IMR-90 (cell line): ENCODE data around the gene DGKH. TPM values are rescaled to one million over a fixed set of nuclear protein-coding genes. Genes with fewer than 3 reads are reported as not detected.
A peak's percentile ranks its signal among the peaks of the same experiment; 100 is the strongest.

Source experiments
- ATAC-seq: fragments of 200-7000 bp; cut with Tn5 transposase; 2 replicates; pipeline ENCODE4 v1.9.1; 2020; ENCODE audit warnings: low read depth, mild to moderate bottlenecking, moderate library complexity
- BruUV-seq: library from RNA; stranded (reverse); fragments of 400-500 nt; replicated peaks from 2 replicates; lab custom pipeline; 2021; lab: Mats Ljungman, UMichigan
- CTCF ChIA-PET: fragments of 300-600 bp; formaldehyde crosslinking; extraction: SDS; loops from one replicate; lab custom pipeline; 2021; ENCODE audit warnings: antibody characterized with exemption; lab: Yijun Ruan, JAX
- POLR2A ChIA-PET: fragments of 300-600 bp; sonication (Branson Sonifier 250); formaldehyde crosslinking; loops from one replicate; lab custom pipeline; 2022; ENCODE audit warnings: antibody characterized with exemption; ENCODE audit not compliant: unreplicated experiment; lab: Charles Lee
- DNase-seq: peaks from one replicate; pipeline ENCODE4 v3.0.0; 2013
- H2AFZ ChIP-seq: replicated peaks from 2 replicates; pipeline ENCODE3; 2013; ENCODE audit warnings: low read length, mild to moderate bottlenecking; ENCODE audit not compliant: poor library complexity
- H2AK5ac ChIP-seq: 2 replicates; pipeline ENCODE4 v1.6.1; 2013; ENCODE audit warnings: low read depth, low read length, inconsistent platforms
- H2AK9ac ChIP-seq: replicated peaks from 2 replicates; pipeline ENCODE3; 2013; ENCODE audit warnings: mild to moderate bottlenecking, low read depth, low read length, moderate library complexity; ENCODE audit not compliant: poor library complexity
- H2BK120ac ChIP-seq: 2 replicates; pipeline ENCODE4 v1.6.1; 2013; ENCODE audit warnings: low read depth, low read length, inconsistent platforms
- H2BK15ac ChIP-seq: 3 replicates; pipeline ENCODE4 v1.6.1; 2013; ENCODE audit warnings: low read depth, low read length, inconsistent platforms
- H2BK20ac ChIP-seq: 2 replicates; pipeline ENCODE4 v1.6.1; 2013; ENCODE audit warnings: low read depth, mild to moderate bottlenecking, inconsistent platforms, low read length, moderate library complexity
- H2BK5ac ChIP-seq: 2 replicates; pipeline ENCODE4 v1.6.1; 2013; ENCODE audit warnings: mild to moderate bottlenecking, low read depth, low read length, inconsistent platforms; ENCODE audit not compliant: poor library complexity, severe bottlenecking
- H3K14ac ChIP-seq: replicated peaks from 2 replicates; pipeline ENCODE4 v1.6.1; 2013; ENCODE audit warnings: low read depth, low read length, inconsistent platforms
- H3K18ac ChIP-seq: 2 replicates; pipeline ENCODE4 v1.6.1; 2013; ENCODE audit warnings: low read depth, low read length, control low read depth
- H3K23ac ChIP-seq: 2 replicates; pipeline ENCODE4 v1.6.1; 2013; ENCODE audit warnings: low read depth, low read length, inconsistent platforms
- H3K27ac ChIP-seq: 2 replicates; pipeline ENCODE4 v1.5.1; 2013; ENCODE audit warnings: mild to moderate bottlenecking, control low read depth, low read length; ENCODE audit not compliant: insufficient read depth
- H3K27me3 ChIP-seq: 2 replicates; pipeline ENCODE4 v1.6.1; 2013; ENCODE audit warnings: low read length; ENCODE audit not compliant: control insufficient read depth, insufficient read depth
- H3K36me3 ChIP-seq: 2 replicates; pipeline ENCODE4 v1.6.1; 2013; ENCODE audit warnings: low read length, mixed read lengths; ENCODE audit not compliant: control insufficient read depth, insufficient read depth
- H3K4ac ChIP-seq: 2 replicates; pipeline ENCODE4 v1.6.1; 2013; ENCODE audit warnings: low read depth, low read length, inconsistent platforms
- H3K4me1 ChIP-seq: 2 replicates; pipeline ENCODE4 v1.6.1; 2013; ENCODE audit warnings: low read length, mixed read lengths; ENCODE audit not compliant: control insufficient read depth, insufficient read depth
- H3K4me2 ChIP-seq: 2 replicates; pipeline ENCODE4 v1.6.1; 2013; ENCODE audit warnings: low read depth, mild to moderate bottlenecking, control low read depth, low read length, moderate library complexity
- H3K4me3 ChIP-seq: 2 replicates; pipeline ENCODE4 v1.5.1; 2013; ENCODE audit warnings: low read depth, mild to moderate bottlenecking, control low read depth, low read length, moderate library complexity; ENCODE audit not compliant: insufficient read depth
- H3K56ac ChIP-seq: 2 replicates; pipeline ENCODE4 v1.6.1; 2013; ENCODE audit warnings: low read length, inconsistent platforms; ENCODE audit not compliant: insufficient read depth; ENCODE audit errors: extremely low read depth
- H3K79me1 ChIP-seq, 2 experiments: 2 replicates each; pipeline ENCODE4 v1.6.1; 2013; ENCODE audit warnings: low read length in 2 of 2, inconsistent platforms in 1 of 2, low read depth in 1 of 2
- H3K9ac ChIP-seq: 2 replicates; pipeline ENCODE4 v1.6.1; 2013; ENCODE audit warnings: low read depth, low read length, control low read depth
- H3K9me1 ChIP-seq: 2 replicates; pipeline ENCODE4 v1.6.1; 2013; ENCODE audit warnings: low read length, inconsistent platforms; ENCODE audit not compliant: insufficient read depth
- H3K9me3 ChIP-seq: 2 replicates; pipeline ENCODE4 v1.6.1; 2013; ENCODE audit warnings: low read length; ENCODE audit not compliant: control insufficient read depth, insufficient read depth
- H4K20me1 ChIP-seq: 2 replicates; pipeline ENCODE4 v1.6.1; 2013; ENCODE audit warnings: low read length, inconsistent platforms; ENCODE audit not compliant: insufficient read depth
- H4K5ac ChIP-seq: 2 replicates; pipeline ENCODE4 v1.6.1; 2013; ENCODE audit warnings: mild to moderate bottlenecking, low read depth, low read length, control low read depth
- H4K8ac ChIP-seq, 2 experiments: 2 replicates each; pipeline ENCODE4 v1.6.1; 2013; ENCODE audit warnings: low read depth in 2 of 2, low read length in 2 of 2, control low read depth in 1 of 2, inconsistent platforms in 1 of 2
- H4K91ac ChIP-seq: 2 replicates; pipeline ENCODE4 v1.6.1; 2013; ENCODE audit warnings: low read depth, low read length, inconsistent platforms; ENCODE audit not compliant: insufficient read depth
- BHLHE40 ChIP-seq: fragments of 150-350 bp; IDR thresholded peaks from 2 replicates; pipeline ENCODE4 v1.6.1; 2016; ENCODE audit warnings: mild to moderate bottlenecking, low read depth, low read length
- CEBPB ChIP-seq: IDR thresholded peaks from 2 replicates; pipeline ENCODE4 v1.6.1; 2012; ENCODE audit warnings: low read depth, low read length, improper control_type of control experiment
- CHD1 ChIP-seq: IDR thresholded peaks from 2 replicates; pipeline ENCODE4 v1.6.1; 2012; ENCODE audit warnings: low read depth, low read length, improper control_type of control experiment
- CTCF ChIP-seq: conservative IDR thresholded peaks from 2 replicates; pipeline ENCODE4 v1.5.1; 2012; ENCODE audit warnings: mild to moderate bottlenecking, low read depth, low read length, improper control_type of control experiment
- ELK1 ChIP-seq: fragments of 150-350 bp; IDR thresholded peaks from 2 replicates; pipeline ENCODE4 v1.6.1; 2016; ENCODE audit warnings: low read depth, mild to moderate bottlenecking, low read length, moderate library complexity, borderline replicate concordance
- FOS ChIP-seq: fragments of 150-350 bp; IDR thresholded peaks from 2 replicates; pipeline ENCODE4 v1.6.1; 2016; ENCODE audit warnings: low read depth, low read length
- MAFK ChIP-seq: IDR thresholded peaks from 2 replicates; pipeline ENCODE4 v1.6.1; 2012; ENCODE audit warnings: low read depth, low read length, improper control_type of control experiment
- MAZ ChIP-seq: IDR thresholded peaks from 2 replicates; pipeline ENCODE4 v1.6.1; 2012; ENCODE audit warnings: low read depth, mild to moderate bottlenecking, low read length, improper control_type of control experiment, moderate library complexity, borderline replicate concordance
- MXI1 ChIP-seq: IDR thresholded peaks from 2 replicates; pipeline ENCODE4 v1.6.1; 2012; ENCODE audit warnings: low read depth, mild to moderate bottlenecking, low read length, moderate library complexity, borderline replicate concordance
- NFE2L2 ChIP-seq: fragments of 150-350 bp; IDR thresholded peaks from 2 replicates; pipeline ENCODE4 v1.6.1; 2016; ENCODE audit warnings: low read depth, mild to moderate bottlenecking, low read length
- POLR2A ChIP-seq: IDR thresholded peaks from 2 replicates; pipeline ENCODE4 v1.6.1; 2012; ENCODE audit warnings: mild to moderate bottlenecking, low read depth, low read length
- RAD21 ChIP-seq: IDR thresholded peaks from 2 replicates; pipeline ENCODE4 v1.6.1; 2012; ENCODE audit warnings: low read length, improper control_type of control experiment
- RCOR1 ChIP-seq: IDR thresholded peaks from 2 replicates; pipeline ENCODE4 v1.6.1; 2012; ENCODE audit warnings: mild to moderate bottlenecking, low read length, improper control_type of control experiment; ENCODE audit not compliant: insufficient replicate concordance
- SMC3 ChIP-seq: fragments of 150-350 bp; IDR thresholded peaks from 2 replicates; pipeline ENCODE4 v1.6.1; 2016; ENCODE audit warnings: low read depth, mild to moderate bottlenecking, antibody characterized with exemption, low read length, moderate library complexity
- USF2 ChIP-seq: fragments of 150-350 bp; IDR thresholded peaks from 2 replicates; pipeline ENCODE4 v1.6.1; 2017; ENCODE audit warnings: mild to moderate bottlenecking, antibody characterized with exemption, low read length, low read depth
- WGBS, 2 experiments: methylation state at CpG; one replicate each; pipeline versions ENCODE4 v1.1.5 to v1.1.7; 2013; ENCODE audit warnings: missing lambda C conversion rate in 2 of 2; ENCODE audit not compliant: insufficient read length in 1 of 2; ENCODE audit errors: extremely low coverage in 2 of 2; 5-methylcytosine and 5-hydroxymethylcytosine counted together
- dilution Hi-C: fragments of 300-500 bp; cut with HindIII; formaldehyde crosslinking; loops from one replicate; pipeline ENCODE4 v1.14.3; 2018; ENCODE audit warnings: low sequenced_read_pairs; ENCODE audit not compliant: unreplicated experiment
- in situ Hi-C: fragments of 300-500 bp; cut with MboI; formaldehyde crosslinking; loops from 3 replicates; pipeline ENCODE4 v1.14.3; 2019; ENCODE audit warnings: low sequenced_read_pairs, inconsistent platforms, mixed read lengths
- intact Hi-C: fragments of 100-400 bp; cut with micrococcal nuclease; formaldehyde crosslinking; loops from 2 replicates; pipeline ENCODE4 v1.10.0; 2022
- polyA plus RNA-seq, 3 experiments: library from polyadenylated mRNA; depleted of rRNA; stranded (reverse); fragments of >200 nt; gene quantifications; 2 replicates each; pipeline ENCODE4 v1.2.3, GENCODE V29; 2012; ENCODE audit warnings: low replicate concordance in 1 of 3
- total RNA-seq: library from RNA; depleted of rRNA; stranded (reverse); fragments of >200 nt; gene quantifications from 2 replicates; pipeline ENCODE4 v1.2.3, GENCODE V29; 2012

Gene DGKH
- total and polyA plus RNA-seq, 2 of the 4 experiments (the other 2 are of a cell fraction), result 2.0 to 13.4 TPM

- Histone ChIP-seq H3K23ac (peak overlapping the region; percentile 58; the same call in 1 of the 2 replicates), H3K4me1 (peaks cover 8% of the 10 kb centered on the region), H3K36me3 (no peaks in the 10 kb centered on the region), H2BK5ac (peak overlapping the region; percentile 57), H3K4ac (peak overlapping the region; percentile 86), H2BK20ac (no peak overlapping the region; the same call in 1 of the 2 replicates), H3K18ac (no peak overlapping the region), H3K56ac (peak overlapping the region; percentile 33; the same call in 1 of the 2 replicates), H2AK9ac (peak overlapping the region; percentile 8), H4K5ac (peak overlapping the region; percentile 19), H3K9me1 (peaks cover 3% of the 10 kb centered on the region), H3K4me3 (peak overlapping the region; percentile 52), H4K91ac (peak overlapping the region; percentile 78), H4K20me1 (no peaks in the 10 kb centered on the region), H3K14ac (peak overlapping the region; percentile 80; the same call in 1 of the 2 replicates), H3K27ac (peak overlapping the region; percentile 71), H3K27me3 (no peaks in the 10 kb centered on the region), H3K9ac (peak overlapping the region; percentile 38), H2AK5ac (peak overlapping the region; percentile 47; the same call in 1 of the 2 replicates), H2BK15ac (peak overlapping the region; percentile 86; the same call in 2 of the 3 replicates), H2BK120ac (peak overlapping the region; percentile 54), H3K9me3 (no peaks in the 10 kb centered on the region), H3K79me1 (peaks cover 17 to 39% of the 10 kb centered on the region in 2 experiments), H3K4me2 (peak overlapping the region; percentile 57), H4K8ac (peak overlapping the region; percentile 95 to 99), H2AFZ (peak overlapping the region; percentile 97)
- no TSS peak for BruUV-seq
- CTCF ChIA-PET, result no interaction called here
- intact Hi-C loops, result no loop called here
- WGBS, 2 experiments, result 93% methylated on average over 2 of the region's 6 CpGs; no CpG with 5 or more reads in 1 of the 2 experiments
- dilution Hi-C loops, result no loop called here
- in situ Hi-C loops, result no loop called here
- POLR2A ChIA-PET, result no interaction called here
- no peak for DNase-seq
- ATAC-seq, result no peak
- no peak for TF ChIP-seq MAFK
- TF ChIP-seq ELK1, result no peak
- no peak for TF ChIP-seq CTCF
- no peak for TF ChIP-seq POLR2A
- no peak for TF ChIP-seq SMC3
- no peak for TF ChIP-seq BHLHE40
- no peak for TF ChIP-seq CHD1
- no peak for TF ChIP-seq RAD21
- no peak for TF ChIP-seq RCOR1
- no peak for TF ChIP-seq MAZ
- TF ChIP-seq USF2, result no peak
- TF ChIP-seq CEBPB, result no peak
- no peak for TF ChIP-seq MXI1
- TF ChIP-seq NFE2L2, result no peak
- no peak for TF ChIP-seq FOS
Measured at GRCh38 chr13:42270857-42271215, 222.4 kb downstream of the DGKH start.
